ENCODE data around the gene MYCN. TPM values are rescaled to one million over a fixed set of nuclear protein-coding genes. Genes with fewer than 3 reads are reported as not detected.

The MYCN gene
- total RNA-seq, 1 donor from 2014 or later = 0.54 TPM

GRCh38 chr2:15991231-15991630 lies 50.9 kb downstream of the MYCN start:
- Mint-ChIP-seq H3K27me3 (ENCODE audit: unreplicated experiment) (no peaks in the 10 kb centered on the region), H3K9me3 (ENCODE audit: unreplicated experiment) (peaks cover 14% of the 10 kb centered on the region), H3K36me3 (ENCODE audit: unreplicated experiment) (no peaks in the 10 kb centered on the region), H3K4me1 (ENCODE audit: unreplicated experiment) (no peaks in the 10 kb centered on the region), H3K27ac (ENCODE audit: unreplicated experiment) (no peak overlapping the region), H3K4me3 (ENCODE audit: unreplicated experiment) (no peak overlapping the region)
- no peak for TF ChIP-seq CTCF (IDR thresholded peaks at IDR 0.05)
- DNase-seq (ENCODE audit: extremely low spot score, unreplicated experiment) = no peak

- Mint-ChIP-seq H3K4me1 (ENCODE audit: unreplicated experiment) (no peaks in the 10 kb centered on the region), H3K27me3 (ENCODE audit: unreplicated experiment) (no peaks in the 10 kb centered on the region), H3K9me3 (ENCODE audit: unreplicated experiment) (peaks cover 14% of the 10 kb centered on the region), H3K27ac (ENCODE audit: unreplicated experiment) (no peak overlapping the region), H3K36me3 (ENCODE audit: unreplicated experiment) (no peaks in the 10 kb centered on the region), H3K4me3 (ENCODE audit: unreplicated experiment) (no peak overlapping the region)
- no peak for DNase-seq (ENCODE audit: extremely low spot score, unreplicated experiment)
- no peak for TF ChIP-seq CTCF (IDR thresholded peaks at IDR 0.05)
Observed at GRCh38 chr2:15992457-15993231, 52.3 kb downstream of the MYCN start.

- no peaks in the 10 kb centered on the region for H3K4me1 Mint-ChIP-seq (ENCODE audit: unreplicated experiment)
- no peaks in the 10 kb centered on the region for H3K27me3 Mint-ChIP-seq (ENCODE audit: unreplicated experiment)
- no peaks in the 10 kb centered on the region for H3K36me3 Mint-ChIP-seq (ENCODE audit: unreplicated experiment)
- no peak overlapping the region for H3K4me3 Mint-ChIP-seq (ENCODE audit: unreplicated experiment)
- TF ChIP-seq CTCF (IDR thresholded peaks at IDR 0.05) = no peak
- peaks cover 14% of the 10 kb centered on the region for H3K9me3 Mint-ChIP-seq (ENCODE audit: unreplicated experiment)
- H3K27ac Mint-ChIP-seq (ENCODE audit: unreplicated experiment) = no peak overlapping the region
- no peak for DNase-seq (ENCODE audit: extremely low spot score, unreplicated experiment)
Observed at GRCh38 chr2:15993232-15993610, 52.9 kb downstream of the MYCN start.

- Mint-ChIP-seq H3K4me1 (ENCODE audit: unreplicated experiment) (no peaks in the 10 kb centered on the region), H3K36me3 (ENCODE audit: unreplicated experiment) (no peaks in the 10 kb centered on the region), H3K9me3 (ENCODE audit: unreplicated experiment) (peaks cover 14% of the 10 kb centered on the region), H3K27ac (ENCODE audit: unreplicated experiment) (no peak overlapping the region), H3K27me3 (ENCODE audit: unreplicated experiment) (no peaks in the 10 kb centered on the region), H3K4me3 (ENCODE audit: unreplicated experiment) (no peak overlapping the region)
- TF ChIP-seq CTCF (IDR thresholded peaks at IDR 0.05) = no peak
- no peak for DNase-seq (ENCODE audit: extremely low spot score, unreplicated experiment)
Observed at GRCh38 chr2:15993666-15994065, 53.3 kb downstream of the MYCN start.

GRCh38 chr2:15995603-15996002 lies 55.3 kb downstream of the MYCN start:
- Mint-ChIP-seq H3K27me3 (ENCODE audit: unreplicated experiment) (no peaks in the 10 kb centered on the region), H3K27ac (ENCODE audit: unreplicated experiment) (no peak overlapping the region), H3K9me3 (ENCODE audit: unreplicated experiment) (peaks cover 14% of the 10 kb centered on the region), H3K4me3 (ENCODE audit: unreplicated experiment) (no peak overlapping the region), H3K4me1 (ENCODE audit: unreplicated experiment) (no peaks in the 10 kb centered on the region), H3K36me3 (ENCODE audit: unreplicated experiment) (no peaks in the 10 kb centered on the region)
- TF ChIP-seq CTCF (IDR thresholded peaks at IDR 0.05) = no peak
- DNase-seq (ENCODE audit: extremely low spot score, unreplicated experiment) = no peak
